Erythroblast (primary cell): ENCODE data around the gene AMIGO1.

Source experiments
- GATA1 ChIP-seq: IDR thresholded peaks from 2 replicates; pipeline ENCODE4 v1.6.1; 2011; ENCODE audit warnings: low read depth, mild to moderate bottlenecking, control low read depth, low read length, moderate library complexity
- POLR2A ChIP-seq: IDR thresholded peaks from 2 replicates; pipeline ENCODE4 v1.6.1; 2011; ENCODE audit warnings: mild to moderate bottlenecking, low read length

DNA sequence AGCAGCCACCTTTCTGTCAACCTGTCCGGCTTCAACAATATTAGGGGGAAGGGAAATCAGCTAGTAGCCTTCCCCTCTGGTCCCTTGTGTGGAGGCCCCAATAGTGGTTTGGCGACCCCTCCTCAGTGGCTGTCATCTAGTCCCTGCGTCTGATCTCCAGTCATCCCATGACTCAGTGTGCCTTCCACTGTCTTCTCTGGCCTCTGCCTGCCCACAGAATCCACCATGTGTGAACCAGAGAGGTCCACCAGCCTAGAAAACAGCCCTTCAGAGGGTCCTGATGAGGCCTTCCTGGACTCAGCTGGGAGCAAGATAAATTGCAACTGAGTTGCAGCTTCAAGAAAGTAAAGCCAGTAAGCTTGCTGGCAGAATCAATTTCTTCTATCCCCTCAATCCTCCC, 29.6 kb downstream of the AMIGO1 start:
- no peak for TF ChIP-seq POLR2A
- TF ChIP-seq GATA1: no peak
